Astrocyte (in vitro differentiated cells and primary cell): Measurements from ENCODE around the gene DPP9.

Source experiments
- EZH2 ChIP-seq: IDR thresholded peaks from 2 replicates; pipeline ENCODE4 v1.6.1; 2012; ENCODE audit warnings: mild to moderate bottlenecking, low read length, inconsistent platforms; ENCODE audit not compliant: insufficient read depth
- TF ChIP-seq, protein P1 (sequence below): IDR thresholded peaks from 2 replicates; pipeline ENCODE4 v1.5.1; 2011; ENCODE audit warnings: low read depth, mild to moderate bottlenecking, inconsistent platforms, low read length, moderate library complexity; ENCODE audit not compliant: insufficient read depth

DNA sequence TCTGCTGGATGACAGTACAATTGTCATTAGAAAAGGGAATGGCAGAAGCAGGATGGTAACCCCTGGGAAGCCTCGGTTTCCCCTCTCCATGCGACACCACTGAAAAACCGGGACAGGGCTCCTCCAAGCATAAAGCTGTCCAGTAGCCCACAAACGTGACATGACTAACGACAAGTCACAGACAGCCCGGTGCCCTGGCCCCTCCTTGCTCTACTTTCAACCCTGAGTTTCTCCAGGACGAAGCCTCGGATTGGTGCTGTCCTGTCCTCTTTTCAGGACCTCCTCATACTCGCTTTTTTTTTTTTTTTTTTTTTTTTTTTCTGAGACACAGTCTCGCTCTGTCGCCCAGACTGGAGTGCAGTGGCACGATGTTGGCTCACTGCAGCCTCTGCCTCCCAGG, 16.3 kb downstream of the DPP9 start:
- TF ChIP-seq, protein P1, sequence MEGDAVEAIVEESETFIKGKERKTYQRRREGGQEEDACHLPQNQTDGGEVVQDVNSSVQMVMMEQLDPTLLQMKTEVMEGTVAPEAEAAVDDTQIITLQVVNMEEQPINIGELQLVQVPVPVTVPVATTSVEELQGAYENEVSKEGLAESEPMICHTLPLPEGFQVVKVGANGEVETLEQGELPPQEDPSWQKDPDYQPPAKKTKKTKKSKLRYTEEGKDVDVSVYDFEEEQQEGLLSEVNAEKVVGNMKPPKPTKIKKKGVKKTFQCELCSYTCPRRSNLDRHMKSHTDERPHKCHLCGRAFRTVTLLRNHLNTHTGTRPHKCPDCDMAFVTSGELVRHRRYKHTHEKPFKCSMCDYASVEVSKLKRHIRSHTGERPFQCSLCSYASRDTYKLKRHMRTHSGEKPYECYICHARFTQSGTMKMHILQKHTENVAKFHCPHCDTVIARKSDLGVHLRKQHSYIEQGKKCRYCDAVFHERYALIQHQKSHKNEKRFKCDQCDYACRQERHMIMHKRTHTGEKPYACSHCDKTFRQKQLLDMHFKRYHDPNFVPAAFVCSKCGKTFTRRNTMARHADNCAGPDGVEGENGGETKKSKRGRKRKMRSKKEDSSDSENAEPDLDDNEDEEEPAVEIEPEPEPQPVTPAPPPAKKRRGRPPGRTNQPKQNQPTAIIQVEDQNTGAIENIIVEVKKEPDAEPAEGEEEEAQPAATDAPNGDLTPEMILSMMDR = no peak
- no peak for TF ChIP-seq EZH2
